Smooth muscle cell (in vitro differentiated cells): ENCODE measurements around the gene RAP1GDS1. TPM values are rescaled to one million over a fixed set of nuclear protein-coding genes. Genes with fewer than 3 reads are reported as not detected.

Source experiments
- DNase-seq: peaks from one replicate; lab custom pipeline; 2025; ENCODE audit not compliant: unreplicated experiment; lab: John Stamatoyannopoulos, UW
- H2AFZ ChIP-seq: fragments of 200-600 bp; sonication (generic); 2 replicates; pipeline ENCODE4 v1.6.0; 2016; ENCODE audit warnings: antibody characterized with exemption, low read depth, mild to moderate bottlenecking
- H3F3A ChIP-seq: fragments of 200-600 bp; sonication (generic); 2 replicates; pipeline ENCODE4 v1.6.0; 2017; ENCODE audit warnings: antibody characterized with exemption, low read depth
- H3K27ac ChIP-seq: fragments of 200-600 bp; sonication (generic); 2 replicates; pipeline ENCODE4 v1.5.1; 2016; ENCODE audit warnings: low read depth, mild to moderate bottlenecking
- H3K27me3 ChIP-seq: fragments of 200-600 bp; sonication (generic); 2 replicates; pipeline ENCODE4 v1.6.1; 2016; ENCODE audit warnings: low read depth, mild to moderate bottlenecking
- H3K36me3 ChIP-seq: fragments of 200-600 bp; sonication (generic); 2 replicates; pipeline ENCODE4 v1.5.1; 2016; ENCODE audit warnings: low read depth
- H3K4me1 ChIP-seq: fragments of 200-600 bp; sonication (generic); 2 replicates; pipeline ENCODE4 v1.5.1; 2016; ENCODE audit warnings: low read depth
- H3K4me2 ChIP-seq: fragments of 200-600 bp; sonication (generic); 2 replicates; pipeline ENCODE4 v1.6.0; 2016; ENCODE audit warnings: mild to moderate bottlenecking
- H3K4me3 ChIP-seq: fragments of 200-600 bp; sonication (generic); 2 replicates; pipeline ENCODE4 v1.5.1; 2016; ENCODE audit warnings: mild to moderate bottlenecking
- H3K79me2 ChIP-seq: fragments of 200-600 bp; sonication (generic); 2 replicates; pipeline ENCODE4 v1.6.0; 2016; ENCODE audit warnings: low read depth, mild to moderate bottlenecking
- H3K9ac ChIP-seq: fragments of 200-600 bp; sonication (generic); 2 replicates; pipeline ENCODE4 v1.6.0; 2016; ENCODE audit warnings: low read depth
- H3K9me3 ChIP-seq: fragments of 200-600 bp; sonication (generic); replicated peaks from 2 replicates; pipeline ENCODE4 v1.5.1; 2016; ENCODE audit warnings: low read depth
- H4K20me1 ChIP-seq: fragments of 200-600 bp; sonication (generic); 2 replicates; pipeline ENCODE4 v1.6.0; 2016; ENCODE audit warnings: low read depth
- WGBS: methylation state at CpG from one replicate; pipeline ENCODE4 v1.1.7; 2016; ENCODE audit warnings: low lambda C conversion rate; 5-methylcytosine and 5-hydroxymethylcytosine counted together
- polyA plus RNA-seq: library from polyadenylated mRNA; unstranded; fragments of >200 nt; fragmentation: Nextera tagmentation; extraction: Ambion mirVana; gene quantifications from 2 replicates; pipeline ENCODE4 v1.2.1, GENCODE V29; 2016
- total RNA-seq: library from RNA; depleted of rRNA; stranded (reverse); fragments of >200 nt; gene quantifications from 2 replicates; pipeline ENCODE4 v1.2.3, GENCODE V29; 2014
- TF ChIP-seq, protein P1 (sequence below): fragments of 200-600 bp; sonication (generic); IDR thresholded peaks from 2 replicates; pipeline ENCODE4 v1.5.1; 2017; ENCODE audit warnings: borderline replicate concordance, mild to moderate bottlenecking, antibody characterized with exemption; ENCODE audit not compliant: insufficient read depth, poor library complexity, severe bottlenecking

RAP1GDS1 gene
- total and polyA plus RNA-seq, 2 experiments from 2014 or later, result 28.4 to 67.9 TPM

DNA sequence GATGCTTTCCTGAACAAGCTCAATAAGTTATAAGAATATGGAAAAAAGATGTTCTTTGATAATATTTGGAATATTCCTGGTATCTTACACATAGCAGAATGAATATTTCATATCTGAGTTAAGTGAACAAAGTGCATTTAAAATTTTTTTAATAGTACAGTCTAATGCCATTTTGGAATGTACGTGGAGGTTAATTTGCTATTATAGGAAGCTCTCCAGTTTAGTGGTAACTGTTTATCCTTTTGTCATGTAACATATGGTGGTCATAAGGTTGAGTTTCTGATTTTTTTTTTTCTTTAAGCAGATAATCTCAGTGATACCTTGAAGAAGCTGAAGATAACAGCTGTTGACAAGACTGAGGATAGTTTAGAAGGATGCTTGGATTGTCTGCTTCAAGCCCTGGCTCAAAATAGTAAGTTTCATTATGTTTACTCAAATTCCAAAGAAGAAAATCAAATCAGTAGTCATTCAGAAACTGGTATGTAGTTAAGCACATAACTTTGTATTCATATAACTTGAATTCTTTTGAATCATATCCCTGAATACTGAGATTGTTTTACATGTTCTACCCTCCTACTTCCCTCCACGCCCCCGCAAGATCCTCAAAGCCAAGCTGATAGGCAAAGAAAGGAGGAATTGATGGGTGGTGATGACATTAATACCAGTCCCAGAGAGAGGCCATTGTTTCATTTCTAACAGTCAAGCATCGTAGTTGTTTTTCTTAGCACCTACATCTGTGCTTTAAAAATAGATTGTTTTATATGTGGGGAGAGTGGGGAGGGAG, 32.1 kb downstream of the RAP1GDS1 start:
- Histone ChIP-seq H3F3A (no peaks in the 10 kb centered on the region), H3K4me1 (no peaks in the 10 kb centered on the region), H3K27ac (no peak overlapping the region), H3K79me2 (peaks cover 62% of the 10 kb centered on the region), H3K9me3 (no peaks in the 10 kb centered on the region), H4K20me1 (peaks cover 11% of the 10 kb centered on the region), H3K9ac (no peak overlapping the region), H3K27me3 (no peaks in the 10 kb centered on the region), H3K4me2 (no peak overlapping the region), H3K36me3 (peaks cover 10% of the 10 kb centered on the region), H2AFZ (no peak overlapping the region), H3K4me3 (no peak overlapping the region)
- no peak for DNase-seq
- TF ChIP-seq, protein P1, sequence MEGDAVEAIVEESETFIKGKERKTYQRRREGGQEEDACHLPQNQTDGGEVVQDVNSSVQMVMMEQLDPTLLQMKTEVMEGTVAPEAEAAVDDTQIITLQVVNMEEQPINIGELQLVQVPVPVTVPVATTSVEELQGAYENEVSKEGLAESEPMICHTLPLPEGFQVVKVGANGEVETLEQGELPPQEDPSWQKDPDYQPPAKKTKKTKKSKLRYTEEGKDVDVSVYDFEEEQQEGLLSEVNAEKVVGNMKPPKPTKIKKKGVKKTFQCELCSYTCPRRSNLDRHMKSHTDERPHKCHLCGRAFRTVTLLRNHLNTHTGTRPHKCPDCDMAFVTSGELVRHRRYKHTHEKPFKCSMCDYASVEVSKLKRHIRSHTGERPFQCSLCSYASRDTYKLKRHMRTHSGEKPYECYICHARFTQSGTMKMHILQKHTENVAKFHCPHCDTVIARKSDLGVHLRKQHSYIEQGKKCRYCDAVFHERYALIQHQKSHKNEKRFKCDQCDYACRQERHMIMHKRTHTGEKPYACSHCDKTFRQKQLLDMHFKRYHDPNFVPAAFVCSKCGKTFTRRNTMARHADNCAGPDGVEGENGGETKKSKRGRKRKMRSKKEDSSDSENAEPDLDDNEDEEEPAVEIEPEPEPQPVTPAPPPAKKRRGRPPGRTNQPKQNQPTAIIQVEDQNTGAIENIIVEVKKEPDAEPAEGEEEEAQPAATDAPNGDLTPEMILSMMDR, result no peak
- WGBS, result 97% methylated on average over 4 of the region's 4 CpGs

DNA sequence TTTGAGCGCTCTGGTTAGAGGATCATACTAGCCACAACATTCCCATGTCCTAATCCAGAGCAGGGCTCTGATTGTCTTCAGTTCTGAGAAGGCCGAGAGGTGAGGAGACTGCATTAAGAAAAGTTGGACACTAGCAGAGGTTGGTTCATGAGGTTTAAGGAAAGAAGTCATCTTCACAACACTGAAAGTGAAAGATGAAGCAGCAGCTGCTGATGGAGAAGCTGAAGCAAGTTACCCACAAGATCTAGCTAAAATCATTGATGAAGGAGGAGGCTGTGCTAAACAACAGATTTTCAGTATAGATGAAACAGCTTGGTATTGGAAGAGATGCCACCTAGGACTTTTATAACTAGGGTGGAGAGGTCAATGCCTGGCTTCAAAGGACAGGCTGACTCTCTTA, 36.8 kb downstream of the RAP1GDS1 start:
- no peak for DNase-seq
- H3K27me3 ChIP-seq, result no peaks in the 10 kb centered on the region
- H3K4me2 ChIP-seq, result no peak overlapping the region
- no peak overlapping the region for H2AFZ ChIP-seq
- H3K36me3 ChIP-seq, result peaks cover 16% of the 10 kb centered on the region
- WGBS, result 90% methylated on average over 2 of the region's 2 CpGs
- H3K27ac ChIP-seq, result no peak overlapping the region
- H3K4me1 ChIP-seq, result no peaks in the 10 kb centered on the region
- peaks cover 28% of the 10 kb centered on the region for H3K79me2 ChIP-seq
- no peak overlapping the region for H3K9ac ChIP-seq
- peaks cover 4% of the 10 kb centered on the region for H3K9me3 ChIP-seq
- peaks cover under 1% of the 10 kb centered on the region for H4K20me1 ChIP-seq
- H3K4me3 ChIP-seq, result no peak overlapping the region
- TF ChIP-seq, protein P1, result no peak
- no peaks in the 10 kb centered on the region for H3F3A ChIP-seq

DNA sequence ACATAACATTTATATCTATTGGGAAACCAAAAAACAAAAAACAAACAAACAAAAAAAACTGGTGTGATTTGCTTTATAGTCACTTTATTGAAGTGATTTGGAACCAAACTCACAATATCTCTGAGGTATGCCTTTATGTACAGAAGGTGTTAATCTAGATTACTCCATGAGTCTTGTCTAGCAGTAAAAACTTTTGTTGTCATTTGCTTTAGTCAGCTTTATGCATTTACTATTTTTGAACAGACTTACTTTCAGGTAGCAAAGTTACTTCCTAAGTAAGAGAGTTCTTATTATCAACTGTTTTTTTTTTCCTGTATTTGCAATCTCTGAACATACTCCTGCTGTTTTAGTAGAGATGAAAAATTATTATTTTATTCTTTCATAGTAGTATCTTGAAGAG, 39.5 kb downstream of the RAP1GDS1 start:
- no peak overlapping the region for H3K9ac ChIP-seq
- H3F3A ChIP-seq, result no peaks in the 10 kb centered on the region
- H3K27ac ChIP-seq, result no peak overlapping the region
- H3K79me2 ChIP-seq, result peaks cover 28% of the 10 kb centered on the region
- TF ChIP-seq, protein P1, result no peak
- no peak overlapping the region for H3K4me3 ChIP-seq
- H3K36me3 ChIP-seq, result peaks cover 13% of the 10 kb centered on the region
- no peak overlapping the region for H3K4me2 ChIP-seq
- DNase-seq, result no peak
- H3K9me3 ChIP-seq, result peaks cover 8% of the 10 kb centered on the region
- H3K27me3 ChIP-seq, result no peaks in the 10 kb centered on the region
- no peaks in the 10 kb centered on the region for H3K4me1 ChIP-seq
- H2AFZ ChIP-seq, result no peak overlapping the region
- no peaks in the 10 kb centered on the region for H4K20me1 ChIP-seq

DNA sequence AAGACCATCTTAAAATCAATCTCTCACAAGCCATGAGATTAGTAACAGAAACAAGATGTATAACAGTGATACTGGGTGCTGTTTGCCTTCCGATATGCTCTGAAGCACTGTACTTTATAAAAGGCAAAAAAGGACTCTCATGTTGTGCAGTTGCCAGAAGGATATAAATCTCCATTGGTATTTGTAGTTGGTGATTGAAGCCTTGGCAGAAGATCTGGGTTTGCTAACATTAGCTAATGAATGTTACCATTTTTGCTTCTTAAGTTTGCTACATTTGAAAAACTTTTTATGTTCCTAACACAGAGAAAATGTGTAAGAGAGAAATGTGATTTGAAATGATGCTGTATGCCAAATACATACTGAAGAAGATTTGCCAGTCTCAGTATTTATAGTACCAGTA, 44.4 kb downstream of the RAP1GDS1 start:
- Histone ChIP-seq H3K36me3 (peaks cover 5% of the 10 kb centered on the region), H3K9me3 (peaks cover 8% of the 10 kb centered on the region), H2AFZ (no peak overlapping the region), H3K4me3 (no peak overlapping the region), H3F3A (no peaks in the 10 kb centered on the region), H4K20me1 (peaks cover 6% of the 10 kb centered on the region), H3K79me2 (peaks cover 59% of the 10 kb centered on the region), H3K9ac (no peak overlapping the region), H3K4me1 (no peaks in the 10 kb centered on the region), H3K27me3 (no peaks in the 10 kb centered on the region), H3K27ac (no peak overlapping the region), H3K4me2 (no peak overlapping the region)
- TF ChIP-seq, protein P1, result no peak
- WGBS, result 91% methylated on average over 1 of the region's 1 CpG
- DNase-seq, result no peak
